ENCODE results near the gene CCDC92B.
"Not testable (repeated sequence)": the region's sequence is repeated elsewhere in the genome, so short reads cannot be mapped to it uniquely, and the experiment has no call there.

Gene CCDC92B

GRCh38 chr17:2689411-2690164 lies 59.9 kb downstream of the CCDC92B start:
- DNase-seq (ENCODE audit: low read depth): no peak

- DNase-seq (ENCODE audit: low read depth): no peak
These were observed 60.8 kb downstream of the CCDC92B start for GRCh38 chr17:2688351-2689342.

- DNase-seq (ENCODE audit: low read depth): no peak
These were observed 62.4 kb downstream of the CCDC92B start for GRCh38 chr17:2687074-2687418.

GRCh38 chr17:2685696-2686095 lies 63.8 kb downstream of the CCDC92B start:
- DNase-seq (ENCODE audit: low read depth): no peak

GRCh38 chr17:2684549-2684948 lies 64.9 kb downstream of the CCDC92B start:
- no peak for DNase-seq (ENCODE audit: low read depth)

GRCh38 chr17:2683912-2684311 lies 65.5 kb downstream of the CCDC92B start:
- DNase-seq (ENCODE audit: low read depth): no peak

GRCh38 chr17:2682176-2682938 lies 67.1 kb downstream of the CCDC92B start:
- DNase-seq (ENCODE audit: low read depth): no peak

GRCh38 chr17:2681650-2682049 lies 67.8 kb downstream of the CCDC92B start:
- no peak for DNase-seq (ENCODE audit: low read depth)

- no peak for DNase-seq (ENCODE audit: low read depth)
These were observed 68.5 kb downstream of the CCDC92B start for GRCh38 chr17:2680961-2681360.

- not testable (repeated sequence) for DNase-seq (ENCODE audit: low read depth)
These were observed 70.2 kb downstream of the CCDC92B start for GRCh38 chr17:2679247-2679646.

Measured in CMK (cell line).